SK-N-DZ (cell line): ENCODE results near the gene CAMK2A.

Source experiments
- DNase-seq: peaks from one replicate; pipeline ENCODE4 v3.0.0-alpha.2; 2015; ENCODE audit warnings: low spot score

Gene CAMK2A

GRCh38 chr5:150300496-150301169 lies 11.1 kb upstream of the CAMK2A start:
- DNase-seq, result no peak

- no peak for DNase-seq
These were observed 10.2 kb upstream of the CAMK2A start for GRCh38 chr5:150299571-150300327.

- no peak for DNase-seq
These were observed 9.3 kb upstream of the CAMK2A start for GRCh38 chr5:150298701-150299451.

- no peak for DNase-seq
These were observed 8.5 kb upstream of the CAMK2A start for GRCh38 chr5:150297934-150298595.

- no peak for DNase-seq
These were observed 7.8 kb upstream of the CAMK2A start for GRCh38 chr5:150297236-150297890.

GRCh38 chr5:150296496-150296895 lies 6.9 kb upstream of the CAMK2A start:
- DNase-seq, result no peak

GRCh38 chr5:150295741-150296486 lies 6.3 kb upstream of the CAMK2A start:
- DNase-seq, result no peak

- DNase-seq, result no peak
These were observed 5.6 kb upstream of the CAMK2A start for GRCh38 chr5:150295172-150295634.

GRCh38 chr5:150294551-150295071 lies 5.0 kb upstream of the CAMK2A start:
- no peak for DNase-seq

- DNase-seq, result peak; percentile 67
These were observed 3.7 kb upstream of the CAMK2A start for GRCh38 chr5:150293091-150293941.

- no peak for DNase-seq
These were observed 2.1 kb upstream of the CAMK2A start for GRCh38 chr5:150291388-150292385.

GRCh38 chr5:150288791-150289190 lies 782 bp downstream of the CAMK2A start:
- DNase-seq, result no peak

- no peak for DNase-seq
These were observed 1.2 kb downstream of the CAMK2A start for GRCh38 chr5:150288361-150288760.

GRCh38 chr5:150286820-150287219 lies 2.8 kb downstream of the CAMK2A start:
- DNase-seq, result peak; percentile 84

GRCh38 chr5:150285114-150285513 lies 4.5 kb downstream of the CAMK2A start:
- no peak for DNase-seq

GRCh38 chr5:150284311-150284710 lies 5.3 kb downstream of the CAMK2A start:
- no peak for DNase-seq

GRCh38 chr5:150283904-150284303 lies 5.7 kb downstream of the CAMK2A start:
- no peak for DNase-seq

GRCh38 chr5:150281987-150282386 lies 7.6 kb downstream of the CAMK2A start:
- DNase-seq, result no peak
